Activated naive CD8-positive, alpha-beta T cell treated with anti-CD3 and anti-CD28 coated beads, Interleukin-2, amount 50 U/mL, for 24 hours (primary cell): Measurements from ENCODE around the gene GNAL.

Experiments
- ATAC-seq: fragments of 150-1000 bp; cut with Tn5 transposase; one replicate; pipeline ENCODE4 v1.10.0; 2021
- DNase-seq: peaks from one replicate; pipeline ENCODE4 v3.0.0; 2021
- H3K27ac Mint-ChIP-seq: one replicate; pipeline ENCODE4 v1.8.0; 2021; ENCODE audit warnings: mild to moderate bottlenecking, mixed read lengths
- H3K27me3 Mint-ChIP-seq: one replicate; pipeline ENCODE4 v1.8.0; 2021; ENCODE audit warnings: mixed read lengths
- H3K36me3 Mint-ChIP-seq: one replicate; pipeline ENCODE4 v1.8.0; 2021; ENCODE audit warnings: low read depth, mixed read lengths
- H3K4me1 Mint-ChIP-seq: one replicate; pipeline ENCODE4 v1.8.0; 2021; ENCODE audit warnings: mixed read lengths
- H3K4me3 Mint-ChIP-seq: one replicate; pipeline ENCODE4 v1.8.0; 2021; ENCODE audit warnings: mild to moderate bottlenecking, moderate library complexity, mixed read lengths
- H3K9me3 Mint-ChIP-seq: one replicate; pipeline ENCODE4 v1.8.0; 2021; ENCODE audit warnings: mixed read lengths

Gene GNAL

GRCh38 chr18:11664286-11664685 lies 24.8 kb upstream of the GNAL start:
- Mint-ChIP-seq H3K4me1 (no peaks in the 10 kb centered on the region), H3K4me3 (no peak overlapping the region), H3K27ac (no peak overlapping the region), H3K36me3 (no peaks in the 10 kb centered on the region), H3K27me3 (peaks cover 8% of the 10 kb centered on the region), H3K9me3 (no peaks in the 10 kb centered on the region)
- ATAC-seq (no peak), DNase-seq (no peak)

- Mint-ChIP-seq H3K36me3 (no peaks in the 10 kb centered on the region), H3K27me3 (peaks cover 6% of the 10 kb centered on the region), H3K9me3 (no peaks in the 10 kb centered on the region), H3K4me1 (no peaks in the 10 kb centered on the region), H3K4me3 (no peak overlapping the region), H3K27ac (no peak overlapping the region)
- ATAC-seq (no peak), DNase-seq (no peak)
These were observed 23.9 kb upstream of the GNAL start for GRCh38 chr18:11665146-11665545.

GRCh38 chr18:11665587-11665986 lies 23.5 kb upstream of the GNAL start:
- no peaks in the 10 kb centered on the region for H3K36me3 Mint-ChIP-seq
- no peaks in the 10 kb centered on the region for H3K4me1 Mint-ChIP-seq
- ATAC-seq, result no peak
- no peak overlapping the region for H3K27ac Mint-ChIP-seq
- H3K4me3 Mint-ChIP-seq, result no peak overlapping the region
- no peaks in the 10 kb centered on the region for H3K9me3 Mint-ChIP-seq
- H3K27me3 Mint-ChIP-seq, result peaks cover 9% of the 10 kb centered on the region
- DNase-seq, result no peak

GRCh38 chr18:11666176-11666575 lies 22.9 kb upstream of the GNAL start:
- Mint-ChIP-seq H3K4me1 (no peaks in the 10 kb centered on the region), H3K27ac (no peak overlapping the region), H3K36me3 (no peaks in the 10 kb centered on the region), H3K9me3 (no peaks in the 10 kb centered on the region), H3K27me3 (peaks cover 9% of the 10 kb centered on the region), H3K4me3 (no peak overlapping the region)
- DNase-seq, result no peak
- no peak for ATAC-seq

- Mint-ChIP-seq H3K4me3 (no peak overlapping the region), H3K4me1 (no peaks in the 10 kb centered on the region), H3K27me3 (peaks cover 9% of the 10 kb centered on the region), H3K9me3 (no peaks in the 10 kb centered on the region), H3K27ac (no peak overlapping the region), H3K36me3 (no peaks in the 10 kb centered on the region)
- DNase-seq (no peak), ATAC-seq (no peak)
These were observed 22.2 kb upstream of the GNAL start for GRCh38 chr18:11666831-11667230.

- no peaks in the 10 kb centered on the region for H3K9me3 Mint-ChIP-seq
- H3K36me3 Mint-ChIP-seq, result no peaks in the 10 kb centered on the region
- H3K27ac Mint-ChIP-seq, result no peak overlapping the region
- DNase-seq (no peak), ATAC-seq (no peak)
- no peak overlapping the region for H3K4me3 Mint-ChIP-seq
- no peaks in the 10 kb centered on the region for H3K4me1 Mint-ChIP-seq
- peaks cover 9% of the 10 kb centered on the region for H3K27me3 Mint-ChIP-seq
These were observed 21.5 kb upstream of the GNAL start for GRCh38 chr18:11667578-11667977.

- Mint-ChIP-seq H3K36me3 (no peaks in the 10 kb centered on the region), H3K27me3 (peaks cover 9% of the 10 kb centered on the region), H3K9me3 (no peaks in the 10 kb centered on the region), H3K27ac (no peak overlapping the region), H3K4me3 (no peak overlapping the region), H3K4me1 (no peaks in the 10 kb centered on the region)
- no peak for ATAC-seq
- DNase-seq, result no peak
These were observed 20.5 kb upstream of the GNAL start for GRCh38 chr18:11668441-11669169.

- Mint-ChIP-seq H3K27ac (no peak overlapping the region), H3K4me3 (no peak overlapping the region), H3K27me3 (peaks cover 9% of the 10 kb centered on the region), H3K4me1 (no peaks in the 10 kb centered on the region), H3K9me3 (no peaks in the 10 kb centered on the region), H3K36me3 (no peaks in the 10 kb centered on the region)
- DNase-seq (no peak), ATAC-seq (no peak)
These were observed 19.7 kb upstream of the GNAL start for GRCh38 chr18:11669271-11669947.

GRCh38 chr18:11669948-11670275 lies 19.2 kb upstream of the GNAL start:
- H3K27me3 Mint-ChIP-seq, result peaks cover 9% of the 10 kb centered on the region
- H3K4me3 Mint-ChIP-seq, result no peak overlapping the region
- no peaks in the 10 kb centered on the region for H3K36me3 Mint-ChIP-seq
- H3K4me1 Mint-ChIP-seq, result no peaks in the 10 kb centered on the region
- no peak for ATAC-seq
- no peak for DNase-seq
- H3K9me3 Mint-ChIP-seq, result no peaks in the 10 kb centered on the region
- H3K27ac Mint-ChIP-seq, result no peak overlapping the region

GRCh38 chr18:11671156-11671555 lies 17.9 kb upstream of the GNAL start:
- ATAC-seq, result no peak
- H3K4me3 Mint-ChIP-seq, result no peak overlapping the region
- no peak overlapping the region for H3K27ac Mint-ChIP-seq
- no peaks in the 10 kb centered on the region for H3K9me3 Mint-ChIP-seq
- DNase-seq, result no peak
- no peaks in the 10 kb centered on the region for H3K4me1 Mint-ChIP-seq
- H3K27me3 Mint-ChIP-seq, result peaks cover 11% of the 10 kb centered on the region
- no peaks in the 10 kb centered on the region for H3K36me3 Mint-ChIP-seq

- H3K9me3 Mint-ChIP-seq, result no peaks in the 10 kb centered on the region
- DNase-seq, result no peak
- no peak overlapping the region for H3K4me3 Mint-ChIP-seq
- H3K36me3 Mint-ChIP-seq, result no peaks in the 10 kb centered on the region
- no peak for ATAC-seq
- peaks cover 14% of the 10 kb centered on the region for H3K27me3 Mint-ChIP-seq
- H3K4me1 Mint-ChIP-seq, result no peaks in the 10 kb centered on the region
- H3K27ac Mint-ChIP-seq, result no peak overlapping the region
These were observed 16.9 kb upstream of the GNAL start for GRCh38 chr18:11672198-11672597.

- DNase-seq (no peak), ATAC-seq (no peak)
- Mint-ChIP-seq H3K36me3 (no peaks in the 10 kb centered on the region), H3K27ac (no peak overlapping the region), H3K9me3 (no peaks in the 10 kb centered on the region), H3K4me3 (no peak overlapping the region), H3K4me1 (no peaks in the 10 kb centered on the region), H3K27me3 (peaks cover 15% of the 10 kb centered on the region)
These were observed 16.1 kb upstream of the GNAL start for GRCh38 chr18:11672846-11673454.

- H3K4me3 Mint-ChIP-seq, result no peak overlapping the region
- no peaks in the 10 kb centered on the region for H3K4me1 Mint-ChIP-seq
- no peaks in the 10 kb centered on the region for H3K36me3 Mint-ChIP-seq
- H3K27ac Mint-ChIP-seq, result no peak overlapping the region
- DNase-seq (no peak), ATAC-seq (no peak)
- H3K9me3 Mint-ChIP-seq, result no peaks in the 10 kb centered on the region
- H3K27me3 Mint-ChIP-seq, result peaks cover 17% of the 10 kb centered on the region
These were observed 15.5 kb upstream of the GNAL start for GRCh38 chr18:11673560-11673959.

- no peaks in the 10 kb centered on the region for H3K36me3 Mint-ChIP-seq
- H3K4me3 Mint-ChIP-seq, result no peak overlapping the region
- H3K4me1 Mint-ChIP-seq, result no peaks in the 10 kb centered on the region
- H3K27ac Mint-ChIP-seq, result peak overlapping the region; percentile 20
- ATAC-seq, result no peak
- H3K9me3 Mint-ChIP-seq, result no peaks in the 10 kb centered on the region
- peaks cover 16% of the 10 kb centered on the region for H3K27me3 Mint-ChIP-seq
- DNase-seq, result no peak
These were observed 14.9 kb upstream of the GNAL start for GRCh38 chr18:11674119-11674518.

GRCh38 chr18:11676386-11676785 lies 12.7 kb upstream of the GNAL start:
- no peak for ATAC-seq
- no peak overlapping the region for H3K27ac Mint-ChIP-seq
- H3K9me3 Mint-ChIP-seq, result no peaks in the 10 kb centered on the region
- peaks cover 20% of the 10 kb centered on the region for H3K27me3 Mint-ChIP-seq
- DNase-seq, result no peak
- H3K4me3 Mint-ChIP-seq, result no peak overlapping the region
- no peaks in the 10 kb centered on the region for H3K36me3 Mint-ChIP-seq
- H3K4me1 Mint-ChIP-seq, result no peaks in the 10 kb centered on the region
